Stimulated activated memory B cell treated with anti-CD40 and anti-IgM and Interleukin-4, amounts not matched to agents 10 μg/mL and 1 μg/mL and 100 μg/mL, for 72 hours (primary cell): ENCODE data around the gene BCL2.

Experiments used
- ATAC-seq: fragments of 150-1000 bp; cut with Tn5 transposase; 2 replicates; pipeline ENCODE4 v1.10.0; 2021
- H3K27ac Mint-ChIP-seq: one replicate; pipeline ENCODE4 v1.8.0; 2022; ENCODE audit warnings: mild to moderate bottlenecking, mixed read lengths
- H3K27me3 Mint-ChIP-seq: one replicate; pipeline ENCODE4 v1.8.0; 2022; ENCODE audit warnings: mixed read lengths
- H3K36me3 Mint-ChIP-seq: one replicate; pipeline ENCODE4 v1.8.0; 2022; ENCODE audit warnings: mixed read lengths
- H3K4me1 Mint-ChIP-seq: one replicate; pipeline ENCODE4 v1.8.0; 2022; ENCODE audit warnings: mixed read lengths
- H3K4me3 Mint-ChIP-seq: one replicate; pipeline ENCODE4 v1.8.0; 2022; ENCODE audit warnings: mild to moderate bottlenecking, moderate library complexity, mixed read lengths
- H3K9me3 Mint-ChIP-seq: one replicate; pipeline ENCODE4 v1.8.0; 2022; ENCODE audit warnings: mixed read lengths

BCL2 gene

GRCh38 chr18:63109802-63110201 is 209.8 kb downstream of the BCL2 start:
- ATAC-seq: no peak
- Mint-ChIP-seq H3K4me1 (peaks cover 50% of the 10 kb centered on the region), H3K4me3 (no peak overlapping the region), H3K27me3 (no peaks in the 10 kb centered on the region), H3K9me3 (peaks cover 4% of the 10 kb centered on the region), H3K36me3 (no peaks in the 10 kb centered on the region), H3K27ac (no peak overlapping the region)

GRCh38 chr18:63109022-63109421 is 210.5 kb downstream of the BCL2 start:
- Mint-ChIP-seq H3K9me3 (peaks cover 4% of the 10 kb centered on the region), H3K27ac (no peak overlapping the region), H3K4me1 (peaks cover 55% of the 10 kb centered on the region)

GRCh38 chr18:63107931-63108330 is 211.6 kb downstream of the BCL2 start:
- peaks cover 11% of the 10 kb centered on the region for H3K9me3 Mint-ChIP-seq
- H3K27me3 Mint-ChIP-seq: peaks cover 11% of the 10 kb centered on the region
- H3K4me1 Mint-ChIP-seq: peaks cover 62% of the 10 kb centered on the region
- no peak overlapping the region for H3K4me3 Mint-ChIP-seq
- H3K36me3 Mint-ChIP-seq: no peaks in the 10 kb centered on the region
- no peak overlapping the region for H3K27ac Mint-ChIP-seq
- ATAC-seq: no peak

More at GRCh38 chr18:63109022-63109421, 210.5 kb downstream of the BCL2 start:
- no peak overlapping the region for H3K4me3 Mint-ChIP-seq
- H3K27me3 Mint-ChIP-seq: no peaks in the 10 kb centered on the region
- no peak for ATAC-seq
- no peaks in the 10 kb centered on the region for H3K36me3 Mint-ChIP-seq

- Mint-ChIP-seq H3K4me3 (peak overlapping the region; percentile 69), H3K9me3 (peaks cover 11% of the 10 kb centered on the region), H3K27me3 (peaks cover 17% of the 10 kb centered on the region), H3K4me1 (peaks cover 57% of the 10 kb centered on the region), H3K27ac (peak overlapping the region; percentile 87), H3K36me3 (no peaks in the 10 kb centered on the region)
- no peak for ATAC-seq
Measured at GRCh38 chr18:63107171-63107845, 212.3 kb downstream of the BCL2 start.

GRCh38 chr18:63106727-63107126 is 212.8 kb downstream of the BCL2 start:
- Mint-ChIP-seq H3K4me1 (peaks cover 51% of the 10 kb centered on the region), H3K9me3 (peaks cover 11% of the 10 kb centered on the region), H3K4me3 (peak overlapping the region; percentile 69), H3K27ac (peak overlapping the region; percentile 87), H3K36me3 (no peaks in the 10 kb centered on the region), H3K27me3 (peaks cover 23% of the 10 kb centered on the region)
- peak; percentile 45 for ATAC-seq

GRCh38 chr18:63105636-63106316 is 213.8 kb downstream of the BCL2 start:
- no peaks in the 10 kb centered on the region for H3K36me3 Mint-ChIP-seq
- peaks cover 11% of the 10 kb centered on the region for H3K9me3 Mint-ChIP-seq
- peaks cover 24% of the 10 kb centered on the region for H3K27me3 Mint-ChIP-seq
- H3K4me1 Mint-ChIP-seq: peaks cover 45% of the 10 kb centered on the region
- H3K27ac Mint-ChIP-seq: peak overlapping the region; percentile 87
- peak overlapping the region; percentile 69 for H3K4me3 Mint-ChIP-seq
- ATAC-seq: peak; percentile 91

- Mint-ChIP-seq H3K4me1 (peaks cover 45% of the 10 kb centered on the region), H3K27ac (peak overlapping the region; percentile 87), H3K27me3 (peaks cover 24% of the 10 kb centered on the region), H3K9me3 (peaks cover 11% of the 10 kb centered on the region), H3K4me3 (no peak overlapping the region), H3K36me3 (no peaks in the 10 kb centered on the region)
- ATAC-seq: no peak
Measured at GRCh38 chr18:63104868-63105267, 214.7 kb downstream of the BCL2 start.

- Mint-ChIP-seq H3K27ac (no peak overlapping the region), H3K27me3 (peaks cover 32% of the 10 kb centered on the region), H3K4me1 (peaks cover 58% of the 10 kb centered on the region), H3K4me3 (no peak overlapping the region), H3K9me3 (peaks cover 11% of the 10 kb centered on the region), H3K36me3 (no peaks in the 10 kb centered on the region)
- no peak for ATAC-seq
Measured at GRCh38 chr18:63102941-63103744, 216.4 kb downstream of the BCL2 start.

GRCh38 chr18:63100630-63101055 is 218.9 kb downstream of the BCL2 start:
- Mint-ChIP-seq H3K9me3 (peaks cover 11% of the 10 kb centered on the region), H3K36me3 (no peaks in the 10 kb centered on the region), H3K27me3 (peaks cover 32% of the 10 kb centered on the region), H3K4me3 (no peak overlapping the region), H3K4me1 (peaks cover 35% of the 10 kb centered on the region), H3K27ac (no peak overlapping the region)
- ATAC-seq: no peak

- Mint-ChIP-seq H3K27me3 (peaks cover 32% of the 10 kb centered on the region), H3K27ac (no peak overlapping the region), H3K4me1 (peaks cover 29% of the 10 kb centered on the region), H3K4me3 (no peak overlapping the region), H3K36me3 (no peaks in the 10 kb centered on the region), H3K9me3 (peaks cover 7% of the 10 kb centered on the region)
- ATAC-seq: no peak
Measured at GRCh38 chr18:63099848-63100629, 219.5 kb downstream of the BCL2 start.

- H3K27me3 Mint-ChIP-seq: peaks cover 33% of the 10 kb centered on the region
- peaks cover 7% of the 10 kb centered on the region for H3K9me3 Mint-ChIP-seq
- no peaks in the 10 kb centered on the region for H3K36me3 Mint-ChIP-seq
- ATAC-seq: no peak
- no peak overlapping the region for H3K27ac Mint-ChIP-seq
- peaks cover 22% of the 10 kb centered on the region for H3K4me1 Mint-ChIP-seq
- H3K4me3 Mint-ChIP-seq: no peak overlapping the region
Measured at GRCh38 chr18:63099091-63099840, 220.3 kb downstream of the BCL2 start.

GRCh38 chr18:63098018-63098981 is 221.3 kb downstream of the BCL2 start:
- peaks cover 35% of the 10 kb centered on the region for H3K27me3 Mint-ChIP-seq
- ATAC-seq: peak; percentile 60

GRCh38 chr18:63097178-63097577 is 222.4 kb downstream of the BCL2 start:
- Mint-ChIP-seq H3K27ac (no peak overlapping the region), H3K36me3 (no peaks in the 10 kb centered on the region), H3K4me1 (peaks cover 15% of the 10 kb centered on the region), H3K27me3 (peaks cover 23% of the 10 kb centered on the region), H3K4me3 (no peak overlapping the region), H3K9me3 (no peaks in the 10 kb centered on the region)
- ATAC-seq: no peak

More at GRCh38 chr18:63098018-63098981, 221.3 kb downstream of the BCL2 start:
- Mint-ChIP-seq H3K4me1 (peaks cover 18% of the 10 kb centered on the region), H3K36me3 (no peaks in the 10 kb centered on the region), H3K9me3 (peaks cover 3% of the 10 kb centered on the region), H3K4me3 (no peak overlapping the region), H3K27ac (no peak overlapping the region)
